SK-N-SH (cell line): ENCODE results near the gene THOP1. TPM values are rescaled to one million over a fixed set of nuclear protein-coding genes. Genes with fewer than 3 reads are reported as not detected.

ENCODE experiments used
- CTCF ChIA-PET: fragments of 300-600, 350-600 bp; formaldehyde crosslinking; extraction: SDS; loops from one replicate; lab custom pipeline; 2021; lab: Yijun Ruan, JAX
- POLR2A ChIA-PET: fragments of 350-600 bp; sonication (Branson Sonifier 250); formaldehyde crosslinking; extraction: SDS; loops from one replicate; lab custom pipeline; 2020; ENCODE audit warnings: antibody characterized with exemption, inconsistent platforms; lab: Yijun Ruan, JAX
- DNase-seq: peaks from one replicate; pipeline ENCODE4 v3.0.0; 2012
- H2AFZ ChIP-seq: fragments of 200-600 bp; sonication (generic); 2 replicates; pipeline ENCODE4 v1.8.1; 2016; ENCODE audit warnings: antibody characterized with exemption, mild to moderate bottlenecking, low read depth
- H3F3A ChIP-seq: fragments of 200-600 bp; sonication (generic); replicated peaks from 2 replicates; pipeline ENCODE3; 2016; ENCODE audit warnings: antibody characterized with exemption, mild to moderate bottlenecking; ENCODE audit not compliant: insufficient read depth
- H3K27ac ChIP-seq, 2 experiments: fragments of 200-500 bp in 1 of 2; fragments of 200-600 bp in 1 of 2; sonication (Bioruptor generic) in 1 of 2; sonication (generic), shearing (Covaris generic) in 1 of 2; 2 replicates each; pipeline versions ENCODE4 v1.5.1 to v1.6.1; 2014 to 2016; ENCODE audit warnings: low read depth in 2 of 2, inconsistent platforms in 1 of 2, low read length in 1 of 2, mild to moderate bottlenecking in 1 of 2, mixed read lengths in 1 of 2
- H3K27me3 ChIP-seq: fragments of 200-600 bp; sonication (generic), shearing (Covaris generic); 2 replicates; pipeline ENCODE4 v1.6.1; 2016; ENCODE audit warnings: mixed run types; ENCODE audit not compliant: insufficient read depth
- H3K36me3 ChIP-seq, 2 experiments: fragments of 200-500 bp in 1 of 2; fragments of 200-600 bp in 1 of 2; sonication (Bioruptor generic) in 1 of 2; sonication (generic) in 1 of 2; replicated peaks in 1 of 2; 2 replicates each; pipeline versions ENCODE3 to v1.5.1; 2014 to 2016; ENCODE audit warnings: low read length in 1 of 2, mild to moderate bottlenecking in 1 of 2; ENCODE audit not compliant: insufficient read depth in 2 of 2, control insufficient read depth in 1 of 2
- H3K4me1 ChIP-seq, 2 experiments: fragments of 200-500 bp in 1 of 2; fragments of 200-600 bp in 1 of 2; sonication (Bioruptor generic) in 1 of 2; sonication (generic), shearing (Covaris generic) in 1 of 2; 2 replicates each; pipeline versions ENCODE4 v1.5.1 to v1.6.1; 2014 to 2016; ENCODE audit warnings: low read depth in 1 of 2, low read length in 1 of 2, mixed run types in 1 of 2; ENCODE audit not compliant: insufficient read depth in 2 of 2, control insufficient read depth in 1 of 2
- H3K4me2 ChIP-seq: fragments of 200-600 bp; sonication (generic), shearing (Covaris generic); 2 replicates; pipeline ENCODE4 v1.6.1; 2017; ENCODE audit warnings: mixed run types
- H3K4me3 ChIP-seq, 2 experiments: fragments of 200-500 bp in 1 of 2; fragments of 200-600 bp in 1 of 2; sonication (Bioruptor generic) in 1 of 2; sonication (generic), shearing (Covaris generic) in 1 of 2; 2 replicates each; pipeline versions ENCODE4 v1.5.1 to v1.8.1; 2014 to 2016; ENCODE audit warnings: low read depth in 2 of 2, inconsistent platforms in 1 of 2, low read length in 1 of 2, mild to moderate bottlenecking in 1 of 2, mixed read lengths in 1 of 2, moderate library complexity in 1 of 2
- H3K79me2 ChIP-seq: fragments of 200-600 bp; sonication (generic); 2 replicates; pipeline ENCODE4 v1.8.1; 2017; ENCODE audit warnings: mild to moderate bottlenecking; ENCODE audit not compliant: insufficient read depth
- H3K9ac ChIP-seq: fragments of 200-600 bp; sonication (generic); 2 replicates; pipeline ENCODE4 v1.6.1; 2017; ENCODE audit warnings: mixed run types
- H3K9me2 ChIP-seq: fragments of 200-600 bp; sonication (generic); 2 replicates; pipeline ENCODE4 v1.6.1; 2017; ENCODE audit warnings: mixed run types
- H3K9me3 ChIP-seq: fragments of 200-600 bp; sonication (generic); 2 replicates; pipeline ENCODE4 v1.6.1; 2017; ENCODE audit warnings: mixed run types, mild to moderate bottlenecking, moderate library complexity
- H4K20me1 ChIP-seq: fragments of 200-600 bp; sonication (generic); 2 replicates; pipeline ENCODE4 v1.6.1; 2017; ENCODE audit warnings: mild to moderate bottlenecking, mixed run types; ENCODE audit not compliant: insufficient read depth
- CHD2 ChIP-seq: fragments of 150-350 bp; IDR thresholded peaks from 2 replicates; pipeline ENCODE4 v1.6.1; 2018; ENCODE audit warnings: low read length; ENCODE audit not compliant: partially characterized antibody
- ELF1 ChIP-seq: IDR thresholded peaks from 2 replicates; pipeline ENCODE4 v1.4.0; 2012
- EP300 ChIP-seq, 2 experiments: IDR thresholded peaks; 2 replicates each; pipeline versions ENCODE4 v1.4.0 to v1.6.1; 2012; ENCODE audit warnings: borderline replicate concordance in 1 of 2, low read depth in 1 of 2, low read length in 1 of 2
- FOSL2 ChIP-seq: IDR thresholded peaks from 2 replicates; pipeline ENCODE4 v1.4.0; 2012; ENCODE audit warnings: low read depth, mild to moderate bottlenecking, moderate library complexity, borderline replicate concordance
- JUND ChIP-seq: IDR thresholded peaks from 2 replicates; pipeline ENCODE4 v1.4.0; 2012
- MXI1 ChIP-seq: IDR thresholded peaks from 2 replicates; pipeline ENCODE4 v1.6.1; 2012; ENCODE audit warnings: mild to moderate bottlenecking, low read depth, low read length, improper control_type of control experiment
- NFIC ChIP-seq: IDR thresholded peaks from 2 replicates; pipeline ENCODE4 v1.4.0; 2012; ENCODE audit warnings: borderline replicate concordance
- POLR2AphosphoS5 ChIP-seq: IDR thresholded peaks from 2 replicates; pipeline ENCODE4 v1.6.1; 2012; ENCODE audit warnings: low read depth, low read length
- RAD21 ChIP-seq: IDR thresholded peaks from 2 replicates; pipeline ENCODE4 v1.6.1; 2012; ENCODE audit warnings: mild to moderate bottlenecking, low read length
- RCOR1 ChIP-seq: fragments of 150-350 bp; IDR thresholded peaks from 2 replicates; pipeline ENCODE4 v1.6.1; 2017; ENCODE audit warnings: antibody characterized with exemption, low read length
- REST ChIP-seq: IDR thresholded peaks from 2 replicates; pipeline ENCODE4 v1.6.1; 2012; ENCODE audit warnings: mild to moderate bottlenecking, low read depth, low read length, moderate library complexity
- RXRA ChIP-seq: IDR thresholded peaks from 2 replicates; pipeline ENCODE4 v1.4.0; 2012; ENCODE audit warnings: low read depth, mild to moderate bottlenecking, borderline replicate concordance
- TAF1 ChIP-seq: IDR thresholded peaks from 2 replicates; pipeline ENCODE4 v1.6.1; 2012; ENCODE audit warnings: low read depth, mild to moderate bottlenecking, low read length, moderate library complexity, borderline replicate concordance
- TCF12 ChIP-seq: IDR thresholded peaks from 2 replicates; pipeline ENCODE4 v1.4.0; 2012
- USF1 ChIP-seq: IDR thresholded peaks from 2 replicates; pipeline ENCODE4 v1.4.0; 2012; ENCODE audit warnings: low read depth, borderline replicate concordance
- WGBS: methylation state at CpG from one replicate; pipeline ENCODE4 v1.1.6; 2017; ENCODE audit warnings: low lambda C conversion rate; 5-methylcytosine and 5-hydroxymethylcytosine counted together
- polyA plus RNA-seq, 3 experiments: library from polyadenylated mRNA; depleted of rRNA; stranded (reverse); fragments of >200 nt; gene quantifications; 2 replicates each; pipeline ENCODE4 v1.2.3, GENCODE V29; 2012
- TF ChIP-seq, protein P1 (sequence below): fragments of 150-350 bp; IDR thresholded peaks from 2 replicates; pipeline ENCODE4 v1.6.1; 2016; ENCODE audit warnings: mild to moderate bottlenecking, low read depth, low read length
- TF ChIP-seq, protein P2 (sequence below): IDR thresholded peaks from 2 replicates; pipeline ENCODE4; 2012
- TF ChIP-seq, protein P3 (sequence below): fragments of 150-350 bp; IDR thresholded peaks from 2 replicates; pipeline ENCODE4 v1.6.1; 2017; ENCODE audit warnings: antibody characterized with exemption, low read length, low read depth, borderline replicate concordance
- TF ChIP-seq, protein P4 (sequence below): IDR thresholded peaks from 2 replicates; pipeline ENCODE4 v1.4.0; 2012; ENCODE audit warnings: low read depth, borderline replicate concordance
- TF ChIP-seq, protein P5 (sequence below): IDR thresholded peaks from 2 replicates; pipeline ENCODE4 v1.4.0; 2012; ENCODE audit warnings: low read depth

The THOP1 gene
- polyA plus RNA-seq, 1 of the 3 experiments (the other 2 are of a cell fraction), result 138 TPM

DNA sequence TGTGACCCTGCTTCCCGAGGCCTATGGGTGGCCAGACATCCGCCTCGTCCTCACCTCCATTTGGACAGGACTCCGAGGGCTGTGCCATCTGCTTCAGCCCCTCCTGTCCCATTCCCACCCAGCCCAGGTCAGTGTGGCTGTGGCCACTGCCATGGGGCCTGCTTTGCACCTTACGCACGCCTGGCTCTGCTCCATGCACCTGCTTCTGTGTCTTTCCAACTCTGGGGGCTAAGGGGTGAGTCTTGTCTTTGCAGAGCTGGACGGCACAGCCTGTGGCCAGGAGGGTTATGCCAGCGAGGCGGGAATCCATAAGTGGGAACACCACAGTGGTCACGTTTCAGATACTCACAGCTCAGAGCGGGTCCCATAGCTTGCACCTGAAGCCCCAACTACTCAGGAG lies 29.1 kb downstream of the THOP1 start:
- peak; percentile 13 for DNase-seq
- peaks cover 0 to 23% of the 10 kb centered on the region in 2 experiments; a peak in 1 of 4 replicates for H3K4me1 ChIP-seq
- H3F3A ChIP-seq, result no peaks in the 10 kb centered on the region
- H3K27ac ChIP-seq, result no peak overlapping the region; a peak in 1 of 4 replicates
- no peaks in the 10 kb centered on the region for H3K9me3 ChIP-seq
- POLR2A ChIA-PET, result interaction anchor here (1.0 kb wide), 1 partner anchor 31 kb away, joined by 3 read pairs; the partner anchor contains the start of gene SGTA
- CTCF ChIA-PET, result no interaction called here
- TF ChIP-seq, protein P1, sequence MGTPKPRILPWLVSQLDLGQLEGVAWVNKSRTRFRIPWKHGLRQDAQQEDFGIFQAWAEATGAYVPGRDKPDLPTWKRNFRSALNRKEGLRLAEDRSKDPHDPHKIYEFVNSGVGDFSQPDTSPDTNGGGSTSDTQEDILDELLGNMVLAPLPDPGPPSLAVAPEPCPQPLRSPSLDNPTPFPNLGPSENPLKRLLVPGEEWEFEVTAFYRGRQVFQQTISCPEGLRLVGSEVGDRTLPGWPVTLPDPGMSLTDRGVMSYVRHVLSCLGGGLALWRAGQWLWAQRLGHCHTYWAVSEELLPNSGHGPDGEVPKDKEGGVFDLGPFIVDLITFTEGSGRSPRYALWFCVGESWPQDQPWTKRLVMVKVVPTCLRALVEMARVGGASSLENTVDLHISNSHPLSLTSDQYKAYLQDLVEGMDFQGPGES, result no peak
- TF ChIP-seq, protein P2, sequence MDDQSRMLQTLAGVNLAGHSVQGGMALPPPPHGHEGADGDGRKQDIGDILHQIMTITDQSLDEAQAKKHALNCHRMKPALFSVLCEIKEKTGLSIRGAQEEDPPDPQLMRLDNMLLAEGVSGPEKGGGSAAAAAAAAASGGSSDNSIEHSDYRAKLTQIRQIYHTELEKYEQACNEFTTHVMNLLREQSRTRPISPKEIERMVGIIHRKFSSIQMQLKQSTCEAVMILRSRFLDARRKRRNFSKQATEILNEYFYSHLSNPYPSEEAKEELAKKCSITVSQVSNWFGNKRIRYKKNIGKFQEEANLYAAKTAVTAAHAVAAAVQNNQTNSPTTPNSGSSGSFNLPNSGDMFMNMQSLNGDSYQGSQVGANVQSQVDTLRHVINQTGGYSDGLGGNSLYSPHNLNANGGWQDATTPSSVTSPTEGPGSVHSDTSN, result no peak
- TF ChIP-seq JUND (no peak), RCOR1 (no peak), POLR2AphosphoS5 (no peak), RXRA (no peak), FOSL2 (no peak), USF1 (no peak), MXI1 (no peak), TCF12 (no peak), ELF1 (no peak), NFIC (no peak), RAD21 (no peak), TAF1 (no peak), REST (no peak), EP300 (IDR thresholded peaks at IDR 0.05; ENCODE audit: borderline replicate concordance in 1 of 2, low read depth in 1 of 2, low read length in 1 of 2) (no peak), CHD2 (no peak)
- TF ChIP-seq, protein P3, sequence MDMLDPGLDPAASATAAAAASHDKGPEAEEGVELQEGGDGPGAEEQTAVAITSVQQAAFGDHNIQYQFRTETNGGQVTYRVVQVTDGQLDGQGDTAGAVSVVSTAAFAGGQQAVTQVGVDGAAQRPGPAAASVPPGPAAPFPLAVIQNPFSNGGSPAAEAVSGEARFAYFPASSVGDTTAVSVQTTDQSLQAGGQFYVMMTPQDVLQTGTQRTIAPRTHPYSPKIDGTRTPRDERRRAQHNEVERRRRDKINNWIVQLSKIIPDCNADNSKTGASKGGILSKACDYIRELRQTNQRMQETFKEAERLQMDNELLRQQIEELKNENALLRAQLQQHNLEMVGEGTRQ, result no peak
- TF ChIP-seq, protein P4, sequence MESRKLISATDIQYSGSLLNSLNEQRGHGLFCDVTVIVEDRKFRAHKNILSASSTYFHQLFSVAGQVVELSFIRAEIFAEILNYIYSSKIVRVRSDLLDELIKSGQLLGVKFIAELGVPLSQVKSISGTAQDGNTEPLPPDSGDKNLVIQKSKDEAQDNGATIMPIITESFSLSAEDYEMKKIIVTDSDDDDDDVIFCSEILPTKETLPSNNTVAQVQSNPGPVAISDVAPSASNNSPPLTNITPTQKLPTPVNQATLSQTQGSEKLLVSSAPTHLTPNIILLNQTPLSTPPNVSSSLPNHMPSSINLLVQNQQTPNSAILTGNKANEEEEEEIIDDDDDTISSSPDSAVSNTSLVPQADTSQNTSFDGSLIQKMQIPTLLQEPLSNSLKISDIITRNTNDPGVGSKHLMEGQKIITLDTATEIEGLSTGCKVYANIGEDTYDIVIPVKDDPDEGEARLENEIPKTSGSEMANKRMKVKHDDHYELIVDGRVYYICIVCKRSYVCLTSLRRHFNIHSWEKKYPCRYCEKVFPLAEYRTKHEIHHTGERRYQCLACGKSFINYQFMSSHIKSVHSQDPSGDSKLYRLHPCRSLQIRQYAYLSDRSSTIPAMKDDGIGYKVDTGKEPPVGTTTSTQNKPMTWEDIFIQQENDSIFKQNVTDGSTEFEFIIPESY, result no peak
- TF ChIP-seq, protein P5, sequence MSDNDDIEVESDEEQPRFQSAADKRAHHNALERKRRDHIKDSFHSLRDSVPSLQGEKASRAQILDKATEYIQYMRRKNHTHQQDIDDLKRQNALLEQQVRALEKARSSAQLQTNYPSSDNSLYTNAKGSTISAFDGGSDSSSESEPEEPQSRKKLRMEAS, result no peak
- no peak overlapping the region for H3K4me2 ChIP-seq
- H4K20me1 ChIP-seq, result no peaks in the 10 kb centered on the region
- no peaks in the 10 kb centered on the region for H3K9me2 ChIP-seq
- H3K9ac ChIP-seq, result no peak overlapping the region
- no peaks in the 10 kb centered on the region for H3K27me3 ChIP-seq
- H3K79me2 ChIP-seq, result no peaks in the 10 kb centered on the region
- no peak overlapping the region for H2AFZ ChIP-seq
- no peak overlapping the region for H3K4me3 ChIP-seq
- peaks cover 3 to 33% of the 10 kb centered on the region in 2 experiments for H3K36me3 ChIP-seq
- WGBS, result 96% methylated on average over 11 of the region's 11 CpGs
